HepG2 (cell line): ENCODE results near the gene KCND2. TPM values are rescaled to one million over a fixed set of nuclear protein-coding genes. Genes with fewer than 3 reads are reported as not detected.

Experiments used
- ATAC-seq: fragments of 200-7000 bp; cut with Tn5 transposase; 3 replicates; pipeline ENCODE4 v1.9.1; 2020; ENCODE audit warnings: mild to moderate bottlenecking, moderate library complexity
- BruUV-seq: library from RNA; stranded (reverse); fragments of 400-500 nt; replicated peaks from 2 replicates; lab custom pipeline; 2021; lab: Mats Ljungman, UMichigan
- CTCF ChIA-PET: fragments of 300-600 bp; formaldehyde crosslinking; extraction: SDS; loops from one replicate; lab custom pipeline; 2021; ENCODE audit warnings: low total read pairs, inconsistent platforms, low intra/inter-chr PET ratio; lab: Yijun Ruan, JAX
- POLR2A ChIA-PET: fragments of 350-600 bp; sonication (Branson Sonifier 250); formaldehyde crosslinking; loops from one replicate; lab custom pipeline; 2020; ENCODE audit warnings: antibody characterized with exemption, inconsistent platforms; lab: Yijun Ruan, JAX
- DNase-seq: peaks from one replicate; pipeline ENCODE4 v3.0.0-alpha.2; 2015; ENCODE audit warnings: low spot score
- FAIRE-seq: peaks from 3 replicates; lab custom pipeline; 2011; peaks lifted over from hg19 to GRCh38; lab: Jason Lieb, UNC
- H2AFZ ChIP-seq: one replicate; pipeline ENCODE4 v1.6.1; 2011; ENCODE audit warnings: low read length, inconsistent platforms
- H3K27ac ChIP-seq: fragments of 300-600 bp; 3 replicates; pipeline ENCODE4 v1.8.0; 2011; ENCODE audit warnings: mixed run types, mild to moderate bottlenecking, mixed read lengths, low read length, inconsistent platforms; ENCODE audit not compliant: insufficient read depth; ENCODE audit errors: extremely low read length
- H3K27me3 ChIP-seq, 2 experiments: fragments of 200-600 bp in 1 of 2; 2 replicates in 1 of 2; 3 replicates in 1 of 2; pipeline versions ENCODE4 v1.6.0 to v1.8.0; 2011; ENCODE audit warnings: low read length in 2 of 2, mild to moderate bottlenecking in 2 of 2, moderate library complexity in 2 of 2, inconsistent platforms in 1 of 2; ENCODE audit not compliant: insufficient read depth in 2 of 2, control insufficient read depth in 1 of 2
- H3K36me3 ChIP-seq, 2 experiments: fragments of 200-600 bp in 1 of 2; replicated peaks in 1 of 2; 2 replicates in 1 of 2; 3 replicates in 1 of 2; pipeline versions ENCODE4 v1.5.1 to v1.8.0; 2011; ENCODE audit warnings: low read length in 2 of 2, inconsistent platforms in 1 of 2; ENCODE audit not compliant: insufficient read depth in 2 of 2, control insufficient read depth in 1 of 2
- H3K4me1 ChIP-seq: 2 replicates; pipeline ENCODE4 v1.5.1; 2012; ENCODE audit warnings: low read length, inconsistent platforms; ENCODE audit not compliant: insufficient read depth
- H3K4me2 ChIP-seq: 2 replicates; pipeline ENCODE4 v1.6.0; 2011; ENCODE audit warnings: low read depth, low read length, inconsistent platforms
- H3K4me3 ChIP-seq, 3 experiments: fragments of 200-600 bp in 1 of 3; sonication (generic), shearing (Covaris generic) in 1 of 3; replicated peaks in 1 of 3; 2 replicates each; pipeline ENCODE4 v1.5.1; 2011 to 2016; ENCODE audit warnings: low read length in 3 of 3, inconsistent platforms in 2 of 3, low read depth in 2 of 3, mild to moderate bottlenecking in 2 of 3, control low read depth in 1 of 3, mixed read lengths in 1 of 3; ENCODE audit not compliant: insufficient read depth in 1 of 3
- H3K79me2 ChIP-seq: one replicate; pipeline ENCODE4 v1.6.1; 2011; ENCODE audit warnings: low read length, inconsistent platforms; ENCODE audit not compliant: insufficient read depth
- H3K9ac ChIP-seq: 2 replicates; pipeline ENCODE4 v1.6.0; 2011; ENCODE audit warnings: mild to moderate bottlenecking, low read depth, low read length, inconsistent platforms; ENCODE audit not compliant: insufficient read depth
- H3K9me3 ChIP-seq: 2 replicates; pipeline ENCODE4 v1.5.1; 2012; ENCODE audit warnings: mild to moderate bottlenecking, low read length
- H4K20me1 ChIP-seq: 2 replicates; pipeline ENCODE4 v1.6.0; 2011; ENCODE audit warnings: inconsistent platforms, mild to moderate bottlenecking, low read length, moderate library complexity; ENCODE audit not compliant: insufficient read depth
- AGO1 ChIP-seq: fragments of 200-400 bp; formaldehyde crosslinking; IDR thresholded peaks from 2 replicates; pipeline ENCODE4 v1.6.1; 2017; ENCODE audit warnings: mild to moderate bottlenecking, low read depth, low read length, moderate library complexity; ENCODE audit not compliant: poor library complexity, severe bottlenecking
- AHDC1 ChIP-seq: sonication (generic); formaldehyde crosslinking; IDR thresholded peaks from 2 replicates; pipeline ENCODE4 v1.5.1; 2020; ENCODE audit warnings: mild to moderate bottlenecking, missing genetic modification reagents, borderline replicate concordance
- ATF7 ChIP-seq, 2 experiments: fragments of 450-650 bp in 1 of 2; sonication (generic) in 1 of 2; formaldehyde crosslinking in 1 of 2; IDR thresholded peaks; 2 replicates each; pipeline versions ENCODE4 v1.4.0 to v1.6.1; 2016 to 2020; ENCODE audit warnings: antibody characterized with exemption in 1 of 2, mild to moderate bottlenecking in 1 of 2, missing genetic modification reagents in 1 of 2
- CBX1 ChIP-seq: IDR thresholded peaks from one replicate; pipeline ENCODE4 v1.6.1; 2016; ENCODE audit warnings: antibody characterized with exemption, low read depth
- HMGXB4 ChIP-seq, 2 experiments: sonication (generic) in 1 of 2; formaldehyde crosslinking in 1 of 2; IDR thresholded peaks; 2 replicates each; pipeline versions ENCODE4 v1.4.0 to v1.6.1; 2018 to 2020; ENCODE audit warnings: missing genetic modification reagents in 2 of 2, borderline replicate concordance in 1 of 2, low read depth in 1 of 2, mild to moderate bottlenecking in 1 of 2, missing biosample characterization in 1 of 2
- ISL2 ChIP-seq: sonication (generic); formaldehyde crosslinking; IDR thresholded peaks from 2 replicates; pipeline ENCODE4 v1.5.0; 2020; ENCODE audit warnings: missing genetic modification reagents
- ONECUT2 ChIP-seq: sonication (generic); formaldehyde crosslinking; IDR thresholded peaks from 2 replicates; pipeline ENCODE4 v1.4.0; 2020; ENCODE audit warnings: missing genetic modification reagents
- RFXAP ChIP-seq: sonication (generic); formaldehyde crosslinking; IDR thresholded peaks from 2 replicates; pipeline ENCODE4 v1.4.0; 2020; ENCODE audit warnings: missing genetic modification reagents, borderline replicate concordance
- ZBTB20 ChIP-seq: sonication (generic); formaldehyde crosslinking; IDR thresholded peaks from 2 replicates; pipeline ENCODE4 v1.8.1; 2023; ENCODE audit warnings: missing genetic modification reagents, low read depth, mild to moderate bottlenecking, borderline replicate concordance
- ZNF224 ChIP-seq: sonication (generic); formaldehyde crosslinking; IDR thresholded peaks from 2 replicates; pipeline ENCODE4 v1.5.0; 2020; ENCODE audit warnings: mild to moderate bottlenecking, missing genetic modification reagents
- ZNF350 ChIP-seq: sonication (generic); formaldehyde crosslinking; IDR thresholded peaks from 2 replicates; pipeline ENCODE4 v1.4.0; 2020; ENCODE audit warnings: mild to moderate bottlenecking, low read depth, missing genetic modification reagents, borderline replicate concordance
- ZSCAN30 ChIP-seq: sonication (generic); formaldehyde crosslinking; IDR thresholded peaks from 2 replicates; pipeline ENCODE4 v1.5.0; 2020; ENCODE audit warnings: mild to moderate bottlenecking, missing genetic modification reagents
- in situ Hi-C: cut with HindIII; loops from 2 replicates; pipeline ENCODE4 v1.10.0; 2017; ENCODE audit warnings: low pct_unique_long_range_greater_than_20kb; ENCODE audit not compliant: extremely low pct_ligation_motif_present
- intact Hi-C: fragments of 100-400 bp; cut with micrococcal nuclease; formaldehyde crosslinking; loops from one replicate; pipeline ENCODE4 v1.10.0; 2022; ENCODE audit not compliant: unreplicated experiment
- polyA plus RNA-seq, 8 experiments: library from polyadenylated mRNA; depleted of rRNA in 3 of 8; stranded (reverse) in 7 of 8; unstranded in 1 of 8; fragments of >200 nt; fragmentation: Illumina TruSeq in 4 of 8; extraction: Trizol in 4 of 8; gene quantifications; 2 replicates each; pipeline versions ENCODE4 v1.2.1 to v1.2.3, GENCODE V29; 2011 to 2016; ENCODE audit warnings: low read depth in 4 of 8, missing spikeins in 1 of 8, mixed read lengths in 1 of 8; ENCODE audit not compliant: insufficient read depth in 1 of 8
- total RNA-seq, 5 experiments: library from RNA; depleted of rRNA; stranded (reverse); fragments of >200 nt; fragmentation: Illumina TruSeq; extraction: Trizol; gene quantifications; 2 replicates each; pipeline ENCODE4 v1.2.3, GENCODE V29; 2016; ENCODE audit warnings: low read depth in 1 of 5

KCND2 gene
- total and polyA plus RNA-seq, 2 of the 13 experiments (the other 11 are each of a cell fraction or from before 2014, with no cell fraction given) = not detected

- Histone ChIP-seq H3K4me1 (no peaks in the 10 kb centered on the region), H3K4me2 (no peak overlapping the region), H3K27ac (no peak overlapping the region), H3K4me3 (no peak overlapping the region), H3K9ac (no peak overlapping the region), H3K36me3 (no peaks in the 10 kb centered on the region), H4K20me1 (no peaks in the 10 kb centered on the region), H3K27me3 (no peaks in the 10 kb centered on the region), H2AFZ (no peak overlapping the region), H3K79me2 (no peaks in the 10 kb centered on the region), H3K9me3 (peaks cover 7% of the 10 kb centered on the region; the same call in 1 of the 2 replicates)
- ATAC-seq = no peak
- in situ Hi-C loops (no loop called here), intact Hi-C loops (no loop called here)
- ChIA-PET CTCF (no interaction called here), POLR2A (no interaction called here)
- FAIRE-seq = no peak
- TF ChIP-seq AGO1 = no peak
- no peak for TF ChIP-seq ZBTB20
- no peak for TF ChIP-seq CBX1
- TF ChIP-seq ZNF224 = no peak
- no peak for TF ChIP-seq ISL2
- TF ChIP-seq HMGXB4 (CRISPR knock-in tag; IDR thresholded peaks at IDR 0.05; ENCODE audit: borderline replicate concordance in 1 of 2, low read depth in 1 of 2) = no peak
- TF ChIP-seq ZNF350 (CRISPR knock-in tag) = no peak
- no peak for TF ChIP-seq AHDC1 (CRISPR knock-in tag)
- no peak for TF ChIP-seq RFXAP (CRISPR knock-in tag)
- TF ChIP-seq ATF7 (IDR thresholded peaks at IDR 0.05) = no peak
- no peak for TF ChIP-seq ATF7 (CRISPR knock-in tag; IDR thresholded peaks at IDR 0.05)
- TF ChIP-seq ONECUT2 (CRISPR knock-in tag) = no peak
- TF ChIP-seq ZSCAN30 = no peak
- DNase-seq = no peak
- no TSS peak for BruUV-seq
Measured at GRCh38 chr7:120256344-120257070, 16.5 kb upstream of the KCND2 start.
